Muscle of back (tissue), 10 donors: Measurements from ENCODE around the gene STPG4. TPM values are rescaled to one million over a fixed set of nuclear protein-coding genes. Genes with fewer than 3 reads are reported as not detected.

Experiments
- polyA plus RNA-seq, 10 donors: library from polyadenylated mRNA; unstranded; fragments of 120-200 nt; gene quantifications; one replicate each; pipeline ENCODE4 v1.2.1, GENCODE V29; 2013; ENCODE audit not compliant: insufficient read length in 10 of 10

Gene STPG4
- polyA plus RNA-seq, 10 donors: 0.11 to 0.16 TPM; not detected in 8

Other genes starting within 250 kb of the STPG4 start
- 10 to 100 TPM; 39.6 to 54.0 (median 47.5) TPM for gene MCFD2, start 239.5 kb downstream of the STPG4 start, polyA plus RNA-seq
- gene TTC7A, start 214.1 kb downstream of the STPG4 start, polyA plus RNA-seq: 1 to 10 TPM; 6.0 to 9.5 (median 7.1) TPM
- 100 to 1,000 TPM; 386 to 594 (median 490) TPM for gene CALM2, start 21.2 kb upstream of the STPG4 start, polyA plus RNA-seq
- 10 to 100 TPM in 2 of 10 donors, 1 to 10 TPM in 4, under 1 TPM in 4; 0.69 to 19.9 (median 1.5) TPM for gene EPCAM, start 214.0 kb upstream of the STPG4 start, polyA plus RNA-seq
- gene MSH2, start 247.8 kb upstream of the STPG4 start, polyA plus RNA-seq: 10 to 100 TPM; 24.0 to 38.4 (median 29.0) TPM